HCT116 (cell line): ENCODE data around the gene TCOF1. TPM values are rescaled to one million over a fixed set of nuclear protein-coding genes. Genes with fewer than 3 reads are reported as not detected.

ENCODE experiments used
- ATAC-seq: fragments of 200-7000 bp; cut with Tn5 transposase; 2 replicates; pipeline ENCODE4 v1.9.1; 2020; ENCODE audit warnings: mild to moderate bottlenecking, moderate library complexity
- BruUV-seq: library from RNA; stranded (reverse); fragments of 400-500 nt; replicated peaks from 2 replicates; lab custom pipeline; 2021; lab: Mats Ljungman, UMichigan
- CTCF ChIA-PET: fragments of 300-600 bp; sonication (Branson Sonifier 250); formaldehyde crosslinking; loops from one replicate; lab custom pipeline; 2021; ENCODE audit warnings: antibody characterized with exemption; lab: Charles Lee
- POLR2A ChIA-PET: fragments of 300-600, 350-600 bp; sonication (Branson Sonifier 250); formaldehyde crosslinking; loops from one replicate; lab custom pipeline; 2021; ENCODE audit warnings: antibody characterized with exemption; lab: Charles Lee
- RAD21 ChIA-PET, 2 experiments: fragments of 300-600 bp; sonication (Branson Sonifier 250); formaldehyde crosslinking; loops; one replicate each; lab custom pipeline; 2023; ENCODE audit warnings: low total read pairs in 2 of 2; ENCODE audit not compliant: uncharacterized antibody in 2 of 2, unreplicated experiment in 2 of 2, low non-redundant PET in 1 of 2; lab: Charles Lee
- DNase-seq: peaks from one replicate; pipeline ENCODE4 v3.0.0-alpha.2; 2010; ENCODE audit warnings: low read depth, low spot score
- H2AFZ ChIP-seq: fragments of 200-600 bp; shearing (Covaris generic), sonication (generic); 2 replicates; pipeline ENCODE4 v1.6.1; 2017; ENCODE audit warnings: low read depth, mixed run types, mixed read lengths, antibody characterized with exemption, low read length; ENCODE audit not compliant: poor library complexity, severe bottlenecking
- H3K27ac ChIP-seq: 2 replicates; pipeline ENCODE4 v1.5.1; 2012; ENCODE audit warnings: low read depth, low read length
- H3K27me3 ChIP-seq: fragments of 200-600 bp; sonication (generic); 2 replicates; pipeline ENCODE4 v1.6.1; 2016; ENCODE audit warnings: mixed run types, low read length, mixed read lengths; ENCODE audit not compliant: insufficient read depth
- H3K36me3 ChIP-seq, 2 experiments: fragments of 200-500 bp in 1 of 2; fragments of 200-600 bp in 1 of 2; sonication (Bioruptor generic) in 1 of 2; sonication (generic) in 1 of 2; 2 replicates each; pipeline versions ENCODE4 v1.5.1 to v1.6.1; 2014 to 2016; ENCODE audit warnings: low read length in 2 of 2, inconsistent platforms in 1 of 2, mixed read lengths in 1 of 2, mixed run types in 1 of 2; ENCODE audit not compliant: insufficient read depth in 2 of 2, control insufficient read depth in 1 of 2
- H3K4me1 ChIP-seq, 2 experiments: fragments of 200-600 bp in 1 of 2; sonication (generic) in 1 of 2; 2 replicates each; pipeline versions ENCODE4 v1.5.1 to v1.6.1; 2012 to 2017; ENCODE audit warnings: low read length in 2 of 2, inconsistent platforms in 1 of 2, mild to moderate bottlenecking in 1 of 2, mixed read lengths in 1 of 2, mixed run types in 1 of 2, moderate library complexity in 1 of 2; ENCODE audit not compliant: insufficient read depth in 2 of 2, control insufficient read depth in 1 of 2
- H3K4me2 ChIP-seq: fragments of 200-600 bp; sonication (generic); 2 replicates; pipeline ENCODE4 v1.6.1; 2017; ENCODE audit warnings: mixed run types, low read length, mixed read lengths
- H3K4me3 ChIP-seq, 2 experiments: fragments of 200-600 bp in 1 of 2; sonication (generic) in 1 of 2; replicated peaks in 1 of 2; 2 replicates each; pipeline ENCODE4 v1.5.1; 2011 to 2016; ENCODE audit warnings: low read length in 2 of 2, control low read depth in 1 of 2, low read depth in 1 of 2, mild to moderate bottlenecking in 1 of 2, mixed read lengths in 1 of 2, mixed run types in 1 of 2
- H3K79me2 ChIP-seq: fragments of 200-600 bp; sonication (generic); 2 replicates; pipeline ENCODE4 v1.6.1; 2017; ENCODE audit warnings: mild to moderate bottlenecking, mixed run types, low read length, moderate library complexity, mixed read lengths; ENCODE audit not compliant: insufficient read depth
- H3K9ac ChIP-seq: fragments of 200-600 bp; sonication (generic); 2 replicates; pipeline ENCODE4 v1.6.1; 2016; ENCODE audit warnings: low read length, mixed read lengths
- H3K9me2 ChIP-seq: fragments of 200-600 bp; sonication (generic), shearing (Covaris generic); 2 replicates; pipeline ENCODE4 v1.6.1; 2017; ENCODE audit warnings: mixed run types, mild to moderate bottlenecking, moderate library complexity; ENCODE audit not compliant: insufficient read depth
- H3K9me3 ChIP-seq, 2 experiments: fragments of 200-500 bp in 1 of 2; fragments of 200-600 bp in 1 of 2; sonication (Bioruptor generic) in 1 of 2; sonication (generic) in 1 of 2; 2 replicates each; pipeline ENCODE4 v1.6.1; 2014 to 2017; ENCODE audit warnings: low read length in 2 of 2, mixed read lengths in 2 of 2, inconsistent platforms in 1 of 2, low read depth in 1 of 2, mild to moderate bottlenecking in 1 of 2, mixed run types in 1 of 2, moderate library complexity in 1 of 2; ENCODE audit not compliant: control insufficient read depth in 1 of 2, insufficient read depth in 1 of 2
- H4K20me1 ChIP-seq: fragments of 200-600 bp; sonication (generic), shearing (Covaris generic); 2 replicates; pipeline ENCODE4 v1.6.1; 2017; ENCODE audit warnings: mixed run types, mild to moderate bottlenecking, moderate library complexity; ENCODE audit not compliant: insufficient read depth
- CBX3 ChIP-seq: IDR thresholded peaks from 2 replicates; pipeline ENCODE4 v1.6.1; 2012; ENCODE audit warnings: low read depth
- CEBPB ChIP-seq: IDR thresholded peaks from 2 replicates; pipeline ENCODE4 v1.6.1; 2012; ENCODE audit warnings: low read depth
- EGR1 ChIP-seq: IDR thresholded peaks from 2 replicates; pipeline ENCODE4 v1.6.1; 2012; ENCODE audit warnings: low read depth
- ELF1 ChIP-seq: IDR thresholded peaks from 2 replicates; pipeline ENCODE4 v1.6.1; 2012; ENCODE audit warnings: low read depth, borderline replicate concordance
- EZH2 ChIP-seq: fragments of 200-600 bp; sonication (generic); IDR thresholded peaks from 2 replicates; pipeline ENCODE4 v1.6.1; 2017; ENCODE audit warnings: antibody characterized with exemption, mixed run types
- FOSL1 ChIP-seq: IDR thresholded peaks from 2 replicates; pipeline ENCODE4 v1.6.1; 2012; ENCODE audit warnings: low read depth
- POLR2A ChIP-seq: IDR thresholded peaks from 2 replicates; pipeline ENCODE4 v1.7.0; 2011; ENCODE audit warnings: borderline replicate concordance; ENCODE audit not compliant: insufficient read depth, insufficient read length; ENCODE audit errors: extremely low read depth
- RAD21 ChIP-seq: IDR thresholded peaks from 2 replicates; pipeline ENCODE4 v1.6.1; 2012; ENCODE audit warnings: low read depth, mild to moderate bottlenecking
- SIN3A ChIP-seq: IDR thresholded peaks from 2 replicates; pipeline ENCODE4 v1.6.1; 2012; ENCODE audit warnings: low read depth
- SP1 ChIP-seq: IDR thresholded peaks from 2 replicates; pipeline ENCODE4 v1.6.1; 2012; ENCODE audit warnings: low read depth
- SRF ChIP-seq: IDR thresholded peaks from 2 replicates; pipeline ENCODE4 v1.6.1; 2012; ENCODE audit warnings: low read depth
- TCF7L2 ChIP-seq: IDR thresholded peaks from 2 replicates; pipeline ENCODE4 v1.7.0; 2011; ENCODE audit warnings: borderline replicate concordance, inconsistent platforms; ENCODE audit not compliant: insufficient read depth, insufficient read length; ENCODE audit errors: extremely low read depth
- YY1 ChIP-seq: IDR thresholded peaks from 2 replicates; pipeline ENCODE4 v1.6.1; 2011; ENCODE audit warnings: low read length, low read depth, moderate library complexity, mild to moderate bottlenecking; ENCODE audit not compliant: insufficient replicate concordance; ENCODE audit errors: extremely low read depth
- ZFX ChIP-seq: fragments of 450-650 bp; IDR thresholded peaks from 2 replicates; pipeline ENCODE4 v1.6.1; 2017
- ZNF274 ChIP-seq: fragments of 200-500 bp; sonication (Bioruptor generic); IDR thresholded peaks from 2 replicates; pipeline ENCODE4 v1.6.1; 2014; ENCODE audit warnings: mild to moderate bottlenecking, low read depth, low read length, inconsistent platforms
- intact Hi-C: fragments of 100-400 bp; cut with micrococcal nuclease; formaldehyde crosslinking; loops from 2 replicates; pipeline ENCODE4 v1.10.0; 2022
- total RNA-seq: library from RNA; stranded (reverse); gene quantifications from one replicate; pipeline ENCODE4 v1.2.1, GENCODE V29; 2021; ENCODE audit not compliant: unreplicated experiment
- TF ChIP-seq, protein P1 (sequence below): IDR thresholded peaks from 2 replicates; pipeline ENCODE4 v1.6.1; 2012

Gene TCOF1
- total RNA-seq, 1 experiment from 2014 or later = 94.7 TPM

DNA sequence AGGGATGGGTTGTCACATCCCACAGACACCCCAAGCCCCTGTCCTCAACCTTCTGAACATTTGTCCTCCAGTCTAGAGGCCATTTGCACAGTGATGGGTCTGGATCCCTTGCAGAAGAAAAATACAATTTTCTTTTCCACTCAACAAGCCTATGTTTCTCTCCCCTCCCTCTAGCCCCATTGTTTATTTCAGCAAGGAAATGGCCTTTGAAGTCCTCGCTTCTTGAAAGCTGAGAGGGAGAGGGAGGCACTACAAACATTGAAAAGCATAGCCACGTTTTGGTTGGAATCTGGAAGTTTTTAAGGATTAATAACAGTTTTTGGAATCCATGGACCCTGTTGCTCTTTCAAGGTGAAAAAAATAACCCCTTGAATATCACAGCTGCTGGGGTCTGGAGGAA, 30.8 kb upstream of the TCOF1 start (continued):
- TF ChIP-seq, protein P1, sequence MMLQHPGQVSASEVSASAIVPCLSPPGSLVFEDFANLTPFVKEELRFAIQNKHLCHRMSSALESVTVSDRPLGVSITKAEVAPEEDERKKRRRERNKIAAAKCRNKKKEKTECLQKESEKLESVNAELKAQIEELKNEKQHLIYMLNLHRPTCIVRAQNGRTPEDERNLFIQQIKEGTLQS = no peak
- TF ChIP-seq POLR2A = no peak

DNA sequence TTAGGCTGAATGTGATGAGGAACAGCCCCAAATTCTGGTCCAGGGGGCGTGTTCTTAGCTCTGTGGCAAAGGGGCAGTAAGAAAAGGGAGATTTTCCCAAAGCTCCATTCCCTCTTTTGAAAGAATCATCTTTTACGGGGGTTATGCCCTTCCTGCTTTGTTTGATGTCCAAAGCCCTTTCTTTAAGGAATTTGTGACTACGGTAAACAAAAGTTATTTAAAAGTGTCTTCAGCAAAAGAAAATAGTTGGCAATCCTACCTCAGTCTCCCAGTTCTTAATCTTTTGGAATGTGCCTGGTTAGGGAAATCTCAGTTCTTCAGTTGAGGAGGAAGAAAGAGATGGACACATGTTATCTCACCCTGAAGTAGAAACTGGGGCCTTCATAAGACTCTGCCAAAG, 30.4 kb upstream of the TCOF1 start:
- no peak overlapping the region for H3K9ac ChIP-seq
- H3K27ac ChIP-seq = no peak overlapping the region
- H3K27me3 ChIP-seq = no peaks in the 10 kb centered on the region
- ATAC-seq (no peak), DNase-seq (no peak)
- no peaks in the 10 kb centered on the region for H3K9me3 ChIP-seq
- TF ChIP-seq CEBPB (no peak), ELF1 (no peak), ZNF274 (no peak), YY1 (no peak), TCF7L2 (no peak), SIN3A (no peak), SRF (no peak), RAD21 (no peak), EZH2 (no peak), POLR2A (no peak), SP1 (no peak), ZFX (no peak), EGR1 (no peak), FOSL1 (no peak), CBX3 (no peak)
- no peaks in the 10 kb centered on the region for H3K36me3 ChIP-seq
- POLR2A ChIA-PET = no interaction called here
- no peaks in the 10 kb centered on the region for H3K79me2 ChIP-seq
- H3K9me2 ChIP-seq = no peaks in the 10 kb centered on the region
- no TSS peak for BruUV-seq
- peaks cover 0 to 6% of the 10 kb centered on the region in 2 experiments; a peak in 2 of 4 replicates for H3K4me1 ChIP-seq
- CTCF ChIA-PET = no interaction called here
- no peak overlapping the region for H2AFZ ChIP-seq
- no peaks in the 10 kb centered on the region for H4K20me1 ChIP-seq
- H3K4me2 ChIP-seq = no peak overlapping the region
- intact Hi-C loops = no loop called here
- H3K4me3 ChIP-seq = no peak overlapping the region
- RAD21 ChIA-PET = no interaction called here
